SH-SY5Y (cell line): Measurements from ENCODE around the gene RHBG.

Experiments used
- GATA2 ChIP-seq: IDR thresholded peaks from 2 replicates; pipeline ENCODE4 v1.6.1; 2011; ENCODE audit warnings: mild to moderate bottlenecking, low read depth, low read length
- GATA3 ChIP-seq: IDR thresholded peaks from 2 replicates; pipeline ENCODE4 v1.6.1; 2011; ENCODE audit warnings: low read depth, mild to moderate bottlenecking, low read length, moderate library complexity

GRCh38 chr1:156378557-156378956, 9.5 kb downstream of the RHBG start:
- TF ChIP-seq GATA3 = no peak
- no peak for TF ChIP-seq GATA2
